GM23248 (cell line): ENCODE measurements around the gene INSRR. TPM values are rescaled to one million over a fixed set of nuclear protein-coding genes. Genes with fewer than 3 reads are reported as not detected.

Experiments
- DNase-seq: peaks from one replicate; pipeline ENCODE4 v3.0.0-alpha.2; 2015
- H2AFZ ChIP-seq: fragments of 200-600 bp; sonication (generic); 2 replicates; pipeline ENCODE4 v1.6.1; 2016; ENCODE audit warnings: antibody characterized with exemption
- H3F3A ChIP-seq: fragments of 200-600 bp; sonication (generic); 2 replicates; pipeline ENCODE4 v1.6.1; 2016; ENCODE audit warnings: mild to moderate bottlenecking, antibody characterized with exemption, mixed run types; ENCODE audit not compliant: insufficient read depth
- H3K27ac ChIP-seq: fragments of 200-600 bp; sonication (generic); 2 replicates; pipeline ENCODE4 v1.5.1; 2016; ENCODE audit warnings: mild to moderate bottlenecking
- H3K27me3 ChIP-seq: fragments of 200-600 bp; sonication (generic); replicated peaks from 2 replicates; pipeline ENCODE4 v1.6.1; 2016; ENCODE audit warnings: mild to moderate bottlenecking; ENCODE audit not compliant: insufficient read depth
- H3K36me3 ChIP-seq: fragments of 200-600 bp; sonication (generic); 2 replicates; pipeline ENCODE4 v1.6.1; 2016; ENCODE audit warnings: low read depth, mild to moderate bottlenecking
- H3K4me1 ChIP-seq: fragments of 200-600 bp; sonication (generic); 2 replicates; pipeline ENCODE4 v1.6.1; 2016; ENCODE audit warnings: mild to moderate bottlenecking; ENCODE audit not compliant: insufficient read depth
- H3K4me2 ChIP-seq: fragments of 200-600 bp; sonication (generic); one replicate; pipeline ENCODE4 v1.6.1; 2016; ENCODE audit warnings: mild to moderate bottlenecking; ENCODE audit not compliant: unreplicated experiment
- H3K4me3 ChIP-seq: fragments of 200-600 bp; sonication (generic); 2 replicates; pipeline ENCODE4 v1.5.1; 2016; ENCODE audit warnings: mild to moderate bottlenecking
- H3K79me2 ChIP-seq: fragments of 200-600 bp; sonication (generic); 2 replicates; pipeline ENCODE4 v1.6.1; 2016; ENCODE audit warnings: mild to moderate bottlenecking; ENCODE audit not compliant: insufficient read depth
- H3K9ac ChIP-seq: fragments of 200-600 bp; sonication (generic); 2 replicates; pipeline ENCODE4 v1.6.1; 2016; ENCODE audit warnings: mild to moderate bottlenecking
- H3K9me2 ChIP-seq: fragments of 200-600 bp; sonication (generic); 2 replicates; pipeline ENCODE4 v1.6.1; 2016; ENCODE audit warnings: mixed run types, mild to moderate bottlenecking, moderate library complexity; ENCODE audit not compliant: insufficient read depth
- H3K9me3 ChIP-seq: fragments of 200-600 bp; sonication (generic); one replicate; pipeline ENCODE4 v1.6.1; 2017; ENCODE audit warnings: low read depth
- H4K20me1 ChIP-seq: fragments of 200-600 bp; sonication (generic); 2 replicates; pipeline ENCODE4 v1.6.0; 2016; ENCODE audit not compliant: insufficient read depth
- EZH2 ChIP-seq: fragments of 200-600 bp; sonication (generic); IDR thresholded peaks from 2 replicates; pipeline ENCODE4 v1.6.1; 2018; ENCODE audit warnings: antibody characterized with exemption, mild to moderate bottlenecking; ENCODE audit not compliant: insufficient read depth, poor library complexity, severe bottlenecking
- EZH2phosphoT487 ChIP-seq: fragments of 200-600 bp; sonication (generic); IDR thresholded peaks from 2 replicates; pipeline ENCODE4 v1.6.1; 2018; ENCODE audit warnings: antibody characterized with exemption, moderate library complexity, mild to moderate bottlenecking, low read depth; ENCODE audit not compliant: insufficient read depth
- WGBS, 2 experiments: methylation state at CpG; one replicate each; pipeline ENCODE4 v1.1.6; 2015 to 2017; ENCODE audit warnings: low lambda C conversion rate in 2 of 2, low coverage in 1 of 2; ENCODE audit errors: missing lambda C conversion rate in 2 of 2; 5-methylcytosine and 5-hydroxymethylcytosine counted together
- in situ Hi-C: fragments of 300-500 bp; cut with MboI; formaldehyde crosslinking; loops from 2 replicates; pipeline ENCODE4 v1.15.0; 2020
- polyA plus RNA-seq: library from polyadenylated mRNA; unstranded; fragments of >200 nt; fragmentation: Nextera tagmentation; extraction: Ambion mirVana; gene quantifications from 2 replicates; pipeline ENCODE4 v1.2.1, GENCODE V29; 2016
- total RNA-seq: library from RNA; depleted of rRNA; stranded (reverse); fragments of >200 nt; shearing (Covaris generic); gene quantifications from 2 replicates; pipeline ENCODE4 v1.2.3, GENCODE V29; 2014

The INSRR gene
- total and polyA plus RNA-seq, 2 experiments from 2014 or later: 0.09 TPM; not detected in 1

DNA sequence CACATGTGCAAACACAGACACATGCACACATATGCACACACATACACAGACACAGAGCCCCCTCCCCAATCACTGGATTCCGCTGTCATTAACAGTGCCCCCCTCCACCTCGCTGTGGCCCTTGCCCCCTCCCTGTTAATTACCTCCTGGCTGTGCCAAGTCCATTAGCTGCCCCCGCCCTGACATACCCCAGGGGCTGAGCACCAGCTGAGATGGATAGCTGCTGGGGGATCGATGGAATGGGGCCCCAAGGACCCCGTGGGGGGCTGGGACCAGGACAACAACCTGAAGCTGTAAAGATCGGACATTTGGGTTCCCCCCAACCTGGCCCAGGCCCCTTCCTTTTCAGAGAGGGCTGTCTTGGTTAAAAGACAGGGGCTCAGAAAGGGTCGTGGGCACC lies 25.0 kb upstream of the INSRR start:
- no peaks in the 10 kb centered on the region for H4K20me1 ChIP-seq
- 36 to 42% methylated on average over 7 of the region's 7 CpGs for WGBS, 2 experiments
- H3K9me2 ChIP-seq: no peaks in the 10 kb centered on the region
- DNase-seq: no peak
- no peak overlapping the region for H2AFZ ChIP-seq
- TF ChIP-seq EZH2phosphoT487 (no peak), EZH2 (no peak)
- no peak overlapping the region for H3K4me2 ChIP-seq
- no peaks in the 10 kb centered on the region for H3K9me3 ChIP-seq
- in situ Hi-C loops: loop anchor here (10.0 kb wide), 1 partner anchor 89 kb away; no protein-coding TSS in a partner anchor
- H3K4me1 ChIP-seq: no peaks in the 10 kb centered on the region
- H3K79me2 ChIP-seq: no peaks in the 10 kb centered on the region
- peaks cover 13% of the 10 kb centered on the region; the same call in 1 of the 2 replicates for H3K27me3 ChIP-seq
- H3K27ac ChIP-seq: no peak overlapping the region
- no peaks in the 10 kb centered on the region for H3K36me3 ChIP-seq
- H3K9ac ChIP-seq: no peak overlapping the region
- no peaks in the 10 kb centered on the region for H3F3A ChIP-seq
- H3K4me3 ChIP-seq: no peak overlapping the region

DNA sequence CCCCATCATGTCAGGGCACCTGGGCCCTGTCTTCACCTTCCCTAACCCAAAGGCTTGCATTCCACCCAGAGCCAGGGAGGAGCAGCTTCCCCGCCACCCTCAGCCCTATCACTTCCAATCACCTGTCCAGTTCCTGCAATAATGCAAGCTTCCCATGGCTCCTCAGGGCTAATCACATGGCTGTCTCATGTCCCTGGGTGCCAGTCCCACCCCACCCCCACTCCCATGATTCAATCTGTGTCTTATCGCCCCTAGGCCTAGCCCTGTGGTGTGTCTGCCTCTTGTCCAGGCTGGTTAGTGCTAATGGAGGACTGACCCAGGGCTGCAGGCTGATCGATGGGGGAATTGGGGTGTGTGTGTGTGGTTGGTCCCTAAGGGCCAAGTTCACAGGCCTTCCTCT lies 23.6 kb upstream of the INSRR start:
- WGBS, 2 experiments: 50 to 66% methylated on average over 2 to 3 of the region's 3 CpGs
- H3K36me3 ChIP-seq: no peaks in the 10 kb centered on the region
- no peak overlapping the region for H3K4me2 ChIP-seq
- H3K27ac ChIP-seq: no peak overlapping the region
- no peak overlapping the region for H3K4me3 ChIP-seq
- H3K27me3 ChIP-seq: peaks cover 13% of the 10 kb centered on the region; the same call in 1 of the 2 replicates
- in situ Hi-C loops: loop anchor here (10.0 kb wide), 1 partner anchor 88 kb away; no protein-coding TSS in a partner anchor
- H3F3A ChIP-seq: no peaks in the 10 kb centered on the region
- no peaks in the 10 kb centered on the region for H4K20me1 ChIP-seq
- H2AFZ ChIP-seq: no peak overlapping the region
- H3K9ac ChIP-seq: no peak overlapping the region
- H3K9me2 ChIP-seq: no peaks in the 10 kb centered on the region
- no peak for TF ChIP-seq EZH2phosphoT487
- no peaks in the 10 kb centered on the region for H3K9me3 ChIP-seq
- H3K4me1 ChIP-seq: no peaks in the 10 kb centered on the region
- no peaks in the 10 kb centered on the region for H3K79me2 ChIP-seq
- no peak for DNase-seq

DNA sequence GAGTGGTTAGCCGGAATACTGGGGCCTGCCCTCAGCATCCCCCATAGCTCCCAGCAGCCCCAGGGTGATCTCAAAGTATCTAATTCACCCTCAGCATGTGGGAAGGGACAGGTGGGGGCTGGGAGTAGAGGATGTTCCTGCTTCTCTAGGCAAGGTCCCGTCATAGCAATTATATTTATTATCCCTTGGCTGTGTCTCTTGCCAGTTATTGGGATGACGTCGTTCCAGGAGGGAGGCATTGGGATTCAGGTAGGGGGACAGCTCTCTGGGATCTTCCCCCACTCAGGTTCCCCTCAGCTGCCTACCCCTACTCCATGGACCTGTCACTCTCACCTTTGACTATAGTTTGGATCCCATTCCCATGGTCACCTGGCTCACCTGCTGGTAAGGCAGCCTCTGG lies 22.7 kb upstream of the INSRR start:
- peaks cover 19% of the 10 kb centered on the region; the same call in 1 of the 2 replicates for H3K27me3 ChIP-seq
- in situ Hi-C loops: loop anchor here (10.0 kb wide), 1 partner anchor 87 kb away; no protein-coding TSS in a partner anchor
- WGBS, 2 experiments: 60 to 64% methylated on average over 4 of the region's 4 CpGs

DNA sequence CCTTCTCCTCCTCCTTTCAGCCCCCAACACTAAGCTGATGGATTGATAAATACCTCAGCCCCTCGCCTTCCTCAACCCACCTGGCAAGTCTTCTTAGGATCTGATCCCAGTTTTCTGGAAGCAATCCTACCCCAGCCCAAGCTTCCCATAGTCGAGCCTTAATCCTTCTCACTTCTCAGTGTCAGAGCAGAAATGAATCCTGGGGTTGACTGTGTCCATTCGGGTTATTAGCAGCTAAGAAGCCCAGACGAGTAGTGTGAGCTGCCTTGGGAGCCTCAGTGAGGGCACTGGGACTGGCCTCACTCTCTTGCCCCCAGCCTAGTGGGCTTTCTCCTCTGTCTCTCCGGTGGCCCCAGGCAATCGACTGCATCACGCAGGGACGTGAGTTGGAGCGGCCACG lies 22.2 kb upstream of the INSRR start:
- Histone ChIP-seq H3K9me3 (no peaks in the 10 kb centered on the region), H3F3A (no peaks in the 10 kb centered on the region), H4K20me1 (no peaks in the 10 kb centered on the region), H3K79me2 (no peaks in the 10 kb centered on the region), H3K27ac (no peak overlapping the region), H3K27me3 (peaks cover 19% of the 10 kb centered on the region; the same call in 1 of the 2 replicates), H3K4me1 (no peaks in the 10 kb centered on the region), H3K36me3 (no peaks in the 10 kb centered on the region), H3K4me3 (no peak overlapping the region), H2AFZ (no peak overlapping the region), H3K9me2 (no peaks in the 10 kb centered on the region), H3K9ac (no peak overlapping the region), H3K4me2 (no peak overlapping the region)
- in situ Hi-C loops: loop anchor here (10.0 kb wide), 1 partner anchor 86 kb away; no protein-coding TSS in a partner anchor
- TF ChIP-seq EZH2 (no peak), EZH2phosphoT487 (no peak)
- WGBS, 2 experiments: 23 to 26% methylated on average over 8 to 10 of the region's 10 CpGs
- DNase-seq: no peak

More for the DNA sequence above, 22.7 kb upstream of the INSRR start:
- Histone ChIP-seq H3K79me2 (no peaks in the 10 kb centered on the region), H3K9ac (no peak overlapping the region), H3K4me1 (no peaks in the 10 kb centered on the region), H4K20me1 (no peaks in the 10 kb centered on the region), H3K36me3 (no peaks in the 10 kb centered on the region), H3K9me3 (no peaks in the 10 kb centered on the region), H3K4me2 (no peak overlapping the region), H2AFZ (no peak overlapping the region), H3F3A (no peaks in the 10 kb centered on the region), H3K27ac (no peak overlapping the region), H3K4me3 (no peak overlapping the region), H3K9me2 (no peaks in the 10 kb centered on the region)
- DNase-seq: no peak
- no peak for TF ChIP-seq EZH2
- no peak for TF ChIP-seq EZH2phosphoT487

DNA sequence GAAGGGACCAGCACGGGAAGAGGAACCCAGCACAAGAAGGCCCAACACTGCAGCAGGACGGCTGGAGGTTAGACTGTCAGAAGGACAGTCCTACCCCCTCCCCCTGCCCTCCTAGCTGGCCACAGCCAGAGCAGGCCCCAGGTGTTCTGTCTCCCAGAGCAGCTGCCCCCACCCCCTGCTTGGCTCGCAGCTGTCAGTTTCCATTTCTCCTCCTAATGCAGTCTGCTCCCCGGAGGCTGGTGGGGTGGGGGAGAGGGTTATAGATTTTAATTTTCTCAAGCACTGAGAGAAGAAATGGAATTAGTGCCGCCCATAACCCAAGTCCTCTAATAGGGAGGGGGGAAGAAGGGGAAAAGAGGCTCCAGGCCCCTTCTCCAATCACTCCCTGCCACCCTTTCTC lies 21.6 kb upstream of the INSRR start:
- Histone ChIP-seq H3K4me3 (no peak overlapping the region), H3K27me3 (peaks cover 19% of the 10 kb centered on the region; the same call in 1 of the 2 replicates), H3K36me3 (no peaks in the 10 kb centered on the region), H3K27ac (no peak overlapping the region), H3K9me3 (no peaks in the 10 kb centered on the region), H3K4me1 (no peaks in the 10 kb centered on the region), H4K20me1 (no peaks in the 10 kb centered on the region), H3K9me2 (no peaks in the 10 kb centered on the region), H3K4me2 (no peak overlapping the region), H2AFZ (no peak overlapping the region), H3K79me2 (no peaks in the 10 kb centered on the region), H3K9ac (no peak overlapping the region), H3F3A (no peaks in the 10 kb centered on the region)
- DNase-seq: no peak
- TF ChIP-seq EZH2phosphoT487 (no peak), EZH2 (no peak)
- in situ Hi-C loops: loop anchor here (10.0 kb wide), 1 partner anchor 86 kb away; no protein-coding TSS in a partner anchor
- 72 to 81% methylated on average over 5 of the region's 5 CpGs for WGBS, 2 experiments
